Endodermal cell (in vitro differentiated cells): Measurements from ENCODE around the gene PHF23. TPM values are rescaled to one million over a fixed set of nuclear protein-coding genes. Genes with fewer than 3 reads are reported as not detected.
A peak's percentile ranks its signal among the peaks of the same experiment; 100 is the strongest.

Source experiments
- DNase-seq: peaks from one replicate; pipeline ENCODE4 v3.0.0-alpha.2; 2017
- H3K27ac ChIP-seq: 2 replicates; pipeline ENCODE4 v1.5.1; 2013; ENCODE audit warnings: mild to moderate bottlenecking, low read depth, low read length, moderate library complexity
- H3K27me3 ChIP-seq: 2 replicates; pipeline ENCODE4 v1.6.1; 2013; ENCODE audit warnings: mild to moderate bottlenecking, low read length, moderate library complexity; ENCODE audit not compliant: insufficient read depth, control insufficient read depth, poor library complexity, severe bottlenecking
- H3K36me3 ChIP-seq: 2 replicates; pipeline ENCODE4 v1.7.0; 2013; ENCODE audit warnings: mild to moderate bottlenecking, low read length, moderate library complexity; ENCODE audit not compliant: control insufficient read depth, insufficient read depth
- H3K4me1 ChIP-seq: one replicate; pipeline ENCODE4 v1.7.0; 2013; ENCODE audit warnings: low read length; ENCODE audit not compliant: control insufficient read depth, insufficient read depth
- H3K4me3 ChIP-seq: 2 replicates; pipeline ENCODE4 v1.5.1; 2013; ENCODE audit warnings: mild to moderate bottlenecking, low read length, moderate library complexity
- H3K9ac ChIP-seq: 2 replicates; pipeline ENCODE4 v1.6.1; 2013; ENCODE audit warnings: mild to moderate bottlenecking, low read length, moderate library complexity; ENCODE audit not compliant: poor library complexity, severe bottlenecking; ENCODE audit errors: extremely low read depth
- H3K9me3 ChIP-seq: 2 replicates; pipeline ENCODE4 v1.6.1; 2013; ENCODE audit warnings: mild to moderate bottlenecking, low read length, moderate library complexity; ENCODE audit not compliant: control insufficient read depth
- H3K27ac Mint-ChIP-seq: 2 replicates; pipeline ENCODE4 v1.8.0; 2020; ENCODE audit warnings: mixed read lengths
- H3K27me3 Mint-ChIP-seq: 2 replicates; pipeline ENCODE4 v1.8.0; 2021; ENCODE audit warnings: mild to moderate bottlenecking, mixed read lengths; ENCODE audit not compliant: insufficient read depth
- H3K36me3 Mint-ChIP-seq: 2 replicates; pipeline ENCODE4 v1.8.0; 2020; ENCODE audit warnings: low read depth, mixed read lengths
- H3K4me1 Mint-ChIP-seq: 2 replicates; pipeline ENCODE4 v1.8.0; 2020; ENCODE audit warnings: mixed read lengths
- H3K4me3 Mint-ChIP-seq: 2 replicates; pipeline ENCODE4 v1.8.0; 2020; ENCODE audit warnings: mild to moderate bottlenecking, moderate library complexity, mixed read lengths
- H3K9me3 Mint-ChIP-seq: 2 replicates; pipeline ENCODE4 v1.8.0; 2020; ENCODE audit warnings: mild to moderate bottlenecking, mixed read lengths
- CTCF ChIP-seq: fragments of 200-600 bp; sonication (generic); conservative IDR thresholded peaks from 2 replicates; pipeline ENCODE4 v1.5.0; 2021; ENCODE audit warnings: antibody characterized with exemption, mild to moderate bottlenecking
- WGBS, 2 experiments: methylation state at CpG; one replicate each; pipeline versions ENCODE4 v1.1.5 to v1.1.7; 2013; ENCODE audit warnings: missing lambda C conversion rate in 2 of 2, mixed read lengths in 1 of 2; ENCODE audit not compliant: insufficient coverage in 1 of 2, insufficient read length in 1 of 2; 5-methylcytosine and 5-hydroxymethylcytosine counted together
- total RNA-seq, 2 donors: library from RNA; stranded (reverse); fragmentation: NEBNext Ultra II Directional in 1 of 2; extraction: Animal tissue kit (Norgen Biotek cat#: 25700) in 1 of 2; gene quantifications; 2 replicates in 1 of 2; 3 replicates in 1 of 2; pipeline ENCODE4 v1.2.1, GENCODE V29; 2021

PHF23 gene
- total RNA-seq, 2 donors from 2014 or later, result 67.3 to 71.6 TPM

GRCh38 chr17:7220593-7221277 is 18.5 kb downstream of the PHF23 start:
- H3K9me3 ChIP-seq, result no peaks in the 10 kb centered on the region
- peaks cover 37% of the 10 kb centered on the region for H3K4me1 Mint-ChIP-seq
- peaks cover 40% of the 10 kb centered on the region for H3K36me3 Mint-ChIP-seq
- 61 to 71% methylated on average over 8 to 11 of the region's 11 CpGs for WGBS, 2 experiments
- H3K4me1 ChIP-seq, result peaks cover 19% of the 10 kb centered on the region
- H3K4me3 ChIP-seq, result peak overlapping the region; percentile 87
- H3K4me3 Mint-ChIP-seq, result peak overlapping the region; percentile 86
- peak; percentile 71 for TF ChIP-seq CTCF
- peak overlapping the region; percentile 85 for H3K9ac ChIP-seq
- no peaks in the 10 kb centered on the region for H3K9me3 Mint-ChIP-seq
- H3K27me3 ChIP-seq, result no peaks in the 10 kb centered on the region
- no peaks in the 10 kb centered on the region for H3K27me3 Mint-ChIP-seq
- DNase-seq, result peak; percentile 93
- H3K27ac Mint-ChIP-seq, result peak overlapping the region; percentile 96
- H3K27ac ChIP-seq, result no peak overlapping the region
- H3K36me3 ChIP-seq, result peaks cover 42% of the 10 kb centered on the region

GRCh38 chr17:7219812-7220592 is 19.3 kb downstream of the PHF23 start, which contains the start of the genes ACADVL and DLG4:
TSS of gene ACADVL (plus strand) at chr17:7219938. CDS start at chr17:7219985, 47 bp downstream.
TSS of gene DLG4 (minus strand) at chr17:7219836.
- Mint-ChIP-seq H3K36me3 (peaks cover 38% of the 10 kb centered on the region), H3K9me3 (no peaks in the 10 kb centered on the region), H3K4me3 (peak within 1 kb of the TSS; percentile 86), H3K27ac (peak within 1 kb of the TSS; percentile 96), H3K27me3 (no peaks in the 10 kb centered on the region), H3K4me1 (peaks cover 42% of the 10 kb centered on the region)
- Histone ChIP-seq H3K36me3 (peaks cover 35% of the 10 kb centered on the region), H3K27ac (peak within 1 kb of the TSS; percentile 59), H3K4me1 (peaks cover 19% of the 10 kb centered on the region), H3K4me3 (peak within 1 kb of the TSS; percentile 87), H3K9me3 (no peaks in the 10 kb centered on the region), H3K9ac (peak within 1 kb of the TSS; percentile 85), H3K27me3 (no peaks in the 10 kb centered on the region)
- 0 to 2% methylated on average over 24 to 63 of the region's 63 CpGs for WGBS, 2 experiments
- DNase-seq, result peak; percentile 96
- no peak for TF ChIP-seq CTCF

GRCh38 chr17:7219229-7219811 is 19.9 kb downstream of the PHF23 start:
- no peaks in the 10 kb centered on the region for H3K27me3 Mint-ChIP-seq
- peaks cover 33% of the 10 kb centered on the region for H3K36me3 Mint-ChIP-seq
- Histone ChIP-seq H3K4me1 (peaks cover 16% of the 10 kb centered on the region), H3K4me3 (peak overlapping the region; percentile 87), H3K27ac (no peak overlapping the region), H3K9ac (peak overlapping the region; percentile 85), H3K9me3 (no peaks in the 10 kb centered on the region), H3K27me3 (no peaks in the 10 kb centered on the region), H3K36me3 (peaks cover 30% of the 10 kb centered on the region)
- 28 to 83% methylated on average over 3 to 12 of the region's 12 CpGs for WGBS, 2 experiments
- no peak for TF ChIP-seq CTCF
- H3K4me1 Mint-ChIP-seq, result peaks cover 42% of the 10 kb centered on the region
- peak overlapping the region; percentile 95 for H3K27ac Mint-ChIP-seq
- no peak for DNase-seq
- no peaks in the 10 kb centered on the region for H3K9me3 Mint-ChIP-seq
- H3K4me3 Mint-ChIP-seq, result peak overlapping the region; percentile 86
